Measurements from ENCODE around the gene TRIL. TPM values are rescaled to one million over a fixed set of nuclear protein-coding genes. Genes with fewer than 3 reads are reported as not detected.

TRIL gene
- total RNA-seq, 2 donors from 2014 or later = 1.3 to 1.6 TPM

DNA sequence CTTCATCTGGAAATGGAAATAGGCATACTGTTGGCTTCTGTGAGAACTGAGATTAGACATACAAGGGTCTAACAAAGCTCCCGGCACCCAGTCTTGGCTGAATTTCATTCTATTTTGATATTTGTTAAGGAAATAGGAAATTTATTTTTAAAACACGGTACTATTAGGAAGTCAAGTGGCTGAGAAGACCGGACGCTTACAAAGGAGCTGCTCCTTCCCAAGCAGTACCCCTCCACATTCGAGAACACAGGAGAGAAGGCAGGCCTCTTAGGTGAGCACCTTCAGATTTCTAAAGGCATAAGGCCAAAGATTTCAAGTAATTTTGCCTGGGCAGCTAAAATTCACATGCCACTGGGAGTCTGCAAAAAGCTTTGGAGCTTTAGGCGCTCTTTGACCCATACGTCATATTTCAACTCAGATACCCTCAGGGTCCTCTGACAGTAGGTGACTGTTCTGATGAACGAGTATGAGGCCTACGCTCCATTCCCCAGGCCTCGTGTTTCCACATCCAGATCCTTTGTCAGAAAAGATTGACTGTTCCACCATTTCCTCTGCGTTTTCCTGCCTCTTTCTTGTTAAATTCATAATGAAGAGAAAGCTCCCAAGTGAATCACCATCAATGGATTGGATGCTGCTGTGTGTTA, 17.3 kb downstream of the TRIL start:
- intact Hi-C loops (cut with DNase I) = no loop called here
- Histone ChIP-seq H3K27me3 (no peaks in the 10 kb centered on the region), H3K27ac (no peak overlapping the region), H3K9me3 (no peaks in the 10 kb centered on the region), H3K4me1 (no peaks in the 10 kb centered on the region), H3K36me3 (replicated peaks in 1 of 2; ENCODE audit: insufficient read depth in 1 of 2, low read depth in 2 of 2) (no peaks in the 10 kb centered on the region), H3K4me3 (no peak overlapping the region)
- TF ChIP-seq POLR2A (IDR thresholded peaks at IDR 0.05) = no peak
- TF ChIP-seq, protein P1, sequence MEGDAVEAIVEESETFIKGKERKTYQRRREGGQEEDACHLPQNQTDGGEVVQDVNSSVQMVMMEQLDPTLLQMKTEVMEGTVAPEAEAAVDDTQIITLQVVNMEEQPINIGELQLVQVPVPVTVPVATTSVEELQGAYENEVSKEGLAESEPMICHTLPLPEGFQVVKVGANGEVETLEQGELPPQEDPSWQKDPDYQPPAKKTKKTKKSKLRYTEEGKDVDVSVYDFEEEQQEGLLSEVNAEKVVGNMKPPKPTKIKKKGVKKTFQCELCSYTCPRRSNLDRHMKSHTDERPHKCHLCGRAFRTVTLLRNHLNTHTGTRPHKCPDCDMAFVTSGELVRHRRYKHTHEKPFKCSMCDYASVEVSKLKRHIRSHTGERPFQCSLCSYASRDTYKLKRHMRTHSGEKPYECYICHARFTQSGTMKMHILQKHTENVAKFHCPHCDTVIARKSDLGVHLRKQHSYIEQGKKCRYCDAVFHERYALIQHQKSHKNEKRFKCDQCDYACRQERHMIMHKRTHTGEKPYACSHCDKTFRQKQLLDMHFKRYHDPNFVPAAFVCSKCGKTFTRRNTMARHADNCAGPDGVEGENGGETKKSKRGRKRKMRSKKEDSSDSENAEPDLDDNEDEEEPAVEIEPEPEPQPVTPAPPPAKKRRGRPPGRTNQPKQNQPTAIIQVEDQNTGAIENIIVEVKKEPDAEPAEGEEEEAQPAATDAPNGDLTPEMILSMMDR (IDR thresholded peaks at IDR 0.05) = no peak
- no peak for DNase-seq
- ATAC-seq = no peak
- WGBS, 2 donors = 75 to 82% methylated on average over 11 of the region's 11 CpGs

DNA sequence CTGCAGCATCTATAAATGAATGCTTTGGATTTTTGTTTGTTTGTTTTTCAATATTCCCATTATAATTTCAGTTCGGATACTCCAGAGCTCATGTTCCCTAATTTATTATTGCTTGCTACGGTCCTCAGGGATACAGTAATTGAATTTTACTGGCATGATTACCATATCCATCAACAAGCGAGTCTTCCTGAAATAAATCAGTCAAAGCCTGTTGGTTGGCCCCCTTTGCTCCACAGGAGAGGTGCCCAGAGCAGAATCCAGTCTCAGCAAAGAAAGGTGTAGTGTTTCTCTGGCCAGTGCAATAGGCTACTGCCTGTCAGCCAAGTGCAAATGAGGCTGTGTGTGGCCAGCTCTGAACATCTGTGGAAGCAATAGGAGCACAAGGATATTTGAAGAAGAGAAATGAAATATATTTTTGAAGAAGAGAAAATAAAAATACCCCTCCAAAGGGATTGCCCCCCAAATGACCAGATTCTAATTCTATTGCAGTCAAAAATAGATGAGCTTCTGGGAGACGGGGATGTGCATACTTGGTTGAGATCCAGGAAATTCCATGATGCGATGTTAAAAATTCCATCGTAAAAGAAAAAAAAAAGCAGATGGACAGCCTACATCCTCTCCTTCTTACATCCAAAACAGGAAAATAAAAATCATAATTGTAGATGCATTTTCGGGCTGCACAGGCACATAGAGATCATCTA, 18.1 kb downstream of the TRIL start:
- Histone ChIP-seq H3K4me1 (no peaks in the 10 kb centered on the region), H3K27me3 (no peaks in the 10 kb centered on the region), H3K36me3 (replicated peaks in 1 of 2; ENCODE audit: insufficient read depth in 1 of 2, low read depth in 2 of 2) (no peaks in the 10 kb centered on the region), H3K9me3 (no peaks in the 10 kb centered on the region), H3K27ac (no peak overlapping the region), H3K4me3 (no peak overlapping the region)
- ATAC-seq (no peak), DNase-seq (no peak)
- no peak for TF ChIP-seq POLR2A (IDR thresholded peaks at IDR 0.05)
- TF ChIP-seq, protein P1 (IDR thresholded peaks at IDR 0.05) = no peak
- 70 to 73% methylated on average over 7 of the region's 7 CpGs for WGBS, 2 donors
- intact Hi-C loops (cut with DNase I) = no loop called here

DNA sequence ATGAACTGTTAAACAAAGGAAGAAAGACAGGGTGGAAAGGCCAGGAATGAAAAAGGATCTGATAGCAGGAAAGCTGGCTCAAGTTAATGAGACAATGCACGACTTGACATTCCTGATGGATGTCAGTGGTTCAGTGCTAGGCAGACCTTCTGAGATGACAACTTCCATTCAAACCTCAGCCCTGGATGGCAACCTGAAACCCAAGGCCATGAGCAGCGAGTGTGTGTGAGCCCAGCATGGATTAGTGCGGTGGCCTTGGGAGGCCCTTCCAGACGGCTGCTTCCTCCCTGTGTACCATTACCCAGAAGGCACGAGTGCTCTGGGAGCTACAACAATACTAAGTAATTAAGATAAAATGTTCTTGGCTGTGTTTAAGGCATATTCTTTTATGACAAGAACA, 18.8 kb downstream of the TRIL start:
- Histone ChIP-seq H3K27me3 (no peaks in the 10 kb centered on the region), H3K4me3 (no peak overlapping the region), H3K4me1 (peaks cover under 1% of the 10 kb centered on the region), H3K27ac (no peak overlapping the region), H3K9me3 (no peaks in the 10 kb centered on the region), H3K36me3 (replicated peaks in 1 of 2; ENCODE audit: insufficient read depth in 1 of 2, low read depth in 2 of 2) (no peaks in the 10 kb centered on the region)
- intact Hi-C loops (cut with DNase I) = no loop called here
- TF ChIP-seq, protein P1 (IDR thresholded peaks at IDR 0.05) = no peak
- no peak for TF ChIP-seq POLR2A (IDR thresholded peaks at IDR 0.05)
- 44 to 59% methylated on average over 5 of the region's 5 CpGs for whole genome bisulfite sequencing, 2 donors
- ATAC-seq (no peak), DNase-seq (no peak)

DNA sequence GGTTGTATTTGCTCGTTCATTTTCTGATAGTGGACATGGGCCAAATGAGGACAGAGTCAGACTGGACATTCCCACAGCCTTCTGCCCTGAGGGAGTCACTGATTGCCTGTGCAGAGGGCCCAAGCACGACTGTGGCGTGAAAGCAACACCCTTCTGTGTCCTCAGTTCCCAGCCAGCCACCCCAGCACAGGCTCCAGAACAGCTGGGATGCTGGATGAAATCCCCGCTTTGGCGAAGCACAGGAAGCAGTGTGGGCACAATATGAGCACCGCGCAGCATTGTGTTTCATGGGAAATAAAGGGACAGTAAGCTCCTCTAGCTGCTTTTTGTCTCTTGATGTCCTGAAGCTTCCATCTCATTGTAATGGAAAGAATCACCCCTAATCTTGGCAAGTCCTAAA, 20.5 kb downstream of the TRIL start:
- intact Hi-C loops (cut with DNase I) = no loop called here
- H3K4me1 ChIP-seq = peaks cover 14% of the 10 kb centered on the region

More for the DNA sequence above, 20.5 kb downstream of the TRIL start:
- no peak overlapping the region for H3K4me3 ChIP-seq
- no peak for DNase-seq
- 77% methylated on average over 7 of the region's 7 CpGs for WGBS, 2 donors
- no peaks in the 10 kb centered on the region for H3K9me3 ChIP-seq
- H3K27ac ChIP-seq = no peak overlapping the region
- H3K36me3 ChIP-seq (replicated peaks in 1 of 2; ENCODE audit: insufficient read depth in 1 of 2, low read depth in 2 of 2) = no peaks in the 10 kb centered on the region
- ATAC-seq = no peak
- TF ChIP-seq POLR2A (IDR thresholded peaks at IDR 0.05) = no peak
- TF ChIP-seq, protein P1 (IDR thresholded peaks at IDR 0.05) = no peak
- no peaks in the 10 kb centered on the region for H3K27me3 ChIP-seq
